NCI-H128 (cell line): ENCODE data around the gene GPR21.

Experiments
- DNase-seq: peaks from one replicate; lab custom pipeline; 2025; ENCODE audit not compliant: unreplicated experiment; lab: John Stamatoyannopoulos, UW

Gene GPR21

GRCh38 chr9:123031963-123032362, 1.5 kb upstream of the GPR21 start:
- no peak for DNase-seq

DNA sequence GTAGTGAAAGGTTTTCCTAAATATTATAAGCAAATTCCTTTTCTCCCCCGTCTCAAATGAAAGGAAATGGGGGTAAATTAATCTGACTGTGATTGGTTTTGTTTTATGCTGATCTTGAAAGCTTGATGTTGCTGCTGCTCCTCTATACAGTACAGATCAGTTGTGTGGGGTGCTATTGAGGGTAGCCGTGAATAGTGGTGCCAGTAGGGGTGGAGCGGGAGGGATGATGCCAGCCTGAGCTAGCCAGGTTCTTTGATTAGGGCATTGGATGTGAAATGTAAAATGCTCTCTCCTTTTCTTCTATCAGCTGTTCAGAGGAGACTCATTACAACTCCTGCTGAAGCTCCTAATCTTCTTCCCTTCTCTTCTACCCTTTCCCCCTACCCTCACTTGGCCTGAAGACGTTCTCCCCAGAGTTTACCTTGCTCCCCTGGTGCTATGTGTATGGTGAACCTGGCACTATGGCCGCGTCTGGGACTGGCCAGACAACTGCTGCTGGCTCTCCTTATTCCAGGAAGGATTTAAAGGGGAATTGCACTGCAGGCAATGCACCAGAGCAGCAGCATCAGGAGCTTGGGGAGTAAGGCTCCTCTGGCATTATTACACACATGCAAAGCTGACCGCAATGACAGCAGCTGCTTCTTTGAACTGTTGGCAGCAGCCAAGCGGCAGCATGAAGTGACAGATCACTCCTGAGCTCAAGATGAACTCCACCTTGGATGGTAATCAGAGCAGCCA, 566 bp downstream of the GPR21 start:
- DNase-seq = no peak

DNA sequence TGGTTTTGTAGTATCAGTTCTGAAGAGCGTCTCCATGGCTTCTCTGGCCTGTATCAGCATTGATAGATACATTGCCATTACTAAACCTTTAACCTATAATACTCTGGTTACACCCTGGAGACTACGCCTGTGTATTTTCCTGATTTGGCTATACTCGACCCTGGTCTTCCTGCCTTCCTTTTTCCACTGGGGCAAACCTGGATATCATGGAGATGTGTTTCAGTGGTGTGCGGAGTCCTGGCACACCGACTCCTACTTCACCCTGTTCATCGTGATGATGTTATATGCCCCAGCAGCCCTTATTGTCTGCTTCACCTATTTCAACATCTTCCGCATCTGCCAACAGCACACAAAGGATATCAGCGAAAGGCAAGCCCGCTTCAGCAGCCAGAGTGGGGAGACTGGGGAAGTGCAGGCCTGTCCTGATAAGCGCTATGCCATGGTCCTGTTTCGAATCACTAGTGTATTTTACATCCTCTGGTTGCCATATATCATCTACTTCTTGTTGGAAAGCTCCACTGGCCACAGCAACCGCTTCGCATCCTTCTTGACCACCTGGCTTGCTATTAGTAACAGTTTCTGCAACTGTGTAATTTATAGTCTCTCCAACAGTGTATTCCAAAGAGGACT, 1.5 kb downstream of the GPR21 start:
- DNase-seq = no peak

GRCh38 chr9:123035791-123036190, 2.3 kb downstream of the GPR21 start:
- no peak for DNase-seq

DNA sequence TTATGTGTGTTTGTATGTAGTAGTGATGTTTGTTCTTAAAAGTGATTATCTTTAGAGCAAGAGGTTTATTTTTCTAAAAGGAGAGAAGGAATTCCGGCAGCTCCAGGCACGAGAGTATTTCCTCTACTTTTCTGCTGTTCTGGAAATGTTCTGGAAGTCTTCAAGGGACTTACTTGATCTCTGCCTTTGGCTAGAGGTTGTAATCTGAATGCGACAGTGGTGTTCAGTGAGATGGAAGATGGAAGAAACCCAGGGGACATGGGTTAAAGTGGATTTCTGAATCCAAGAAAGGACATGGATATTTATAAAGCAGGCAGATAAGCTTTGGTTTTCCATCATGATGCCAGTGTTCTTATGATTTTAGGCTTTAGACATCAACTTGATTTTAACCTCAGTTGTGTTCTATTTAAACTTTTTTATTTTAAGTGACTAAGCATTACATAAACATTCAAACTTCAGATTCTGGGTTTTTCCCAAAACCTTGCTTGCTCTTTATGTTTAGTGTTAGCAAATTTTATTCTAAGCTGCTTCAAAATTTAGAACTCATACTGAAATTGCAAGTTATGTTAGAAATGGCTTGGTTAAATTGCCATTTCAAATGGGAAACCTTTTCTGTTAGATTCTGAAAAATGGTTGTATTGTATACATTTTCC, 3.6 kb downstream of the GPR21 start:
- DNase-seq = no peak

- no peak for DNase-seq
These were observed 6.3 kb downstream of the GPR21 start for GRCh38 chr9:123039617-123040219.

DNA sequence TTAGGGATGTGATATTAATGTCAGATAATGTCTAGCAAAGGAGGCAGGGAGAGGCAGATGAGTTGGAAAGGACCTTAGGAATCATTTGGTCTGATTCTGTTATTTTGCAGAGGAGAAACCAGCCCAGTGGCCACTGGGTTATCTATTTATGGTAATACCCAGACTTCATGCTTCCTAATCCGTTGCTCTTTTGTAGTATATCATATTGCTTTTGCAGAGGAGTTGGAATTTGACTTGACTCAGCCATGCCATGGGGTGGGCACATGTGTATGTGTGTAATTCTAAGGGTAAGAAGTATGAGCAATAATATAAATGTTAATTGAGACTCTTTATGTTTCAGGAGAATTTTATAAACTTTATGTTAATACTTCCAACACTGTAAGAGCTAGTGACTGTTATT, 7.3 kb downstream of the GPR21 start:
- DNase-seq = no peak

DNA sequence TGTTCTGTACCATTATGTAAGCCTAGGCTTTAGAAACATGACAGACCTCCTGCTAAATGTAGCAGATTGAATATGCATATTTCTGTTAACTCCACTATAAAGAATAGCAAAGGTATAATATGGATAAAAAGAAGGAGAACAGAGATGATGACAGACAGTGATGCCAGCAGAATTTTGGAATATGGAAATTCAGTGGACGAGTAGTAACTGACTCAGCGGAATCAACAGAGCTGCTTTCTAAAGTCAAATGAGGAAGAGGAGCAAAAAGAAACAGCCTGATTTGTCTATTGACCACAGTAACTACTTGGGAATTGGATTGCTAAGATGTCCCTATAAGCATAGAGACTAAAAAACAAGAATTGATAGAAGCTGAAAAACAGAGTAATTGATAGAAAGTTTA, 8.0 kb downstream of the GPR21 start:
- DNase-seq = no peak

DNA sequence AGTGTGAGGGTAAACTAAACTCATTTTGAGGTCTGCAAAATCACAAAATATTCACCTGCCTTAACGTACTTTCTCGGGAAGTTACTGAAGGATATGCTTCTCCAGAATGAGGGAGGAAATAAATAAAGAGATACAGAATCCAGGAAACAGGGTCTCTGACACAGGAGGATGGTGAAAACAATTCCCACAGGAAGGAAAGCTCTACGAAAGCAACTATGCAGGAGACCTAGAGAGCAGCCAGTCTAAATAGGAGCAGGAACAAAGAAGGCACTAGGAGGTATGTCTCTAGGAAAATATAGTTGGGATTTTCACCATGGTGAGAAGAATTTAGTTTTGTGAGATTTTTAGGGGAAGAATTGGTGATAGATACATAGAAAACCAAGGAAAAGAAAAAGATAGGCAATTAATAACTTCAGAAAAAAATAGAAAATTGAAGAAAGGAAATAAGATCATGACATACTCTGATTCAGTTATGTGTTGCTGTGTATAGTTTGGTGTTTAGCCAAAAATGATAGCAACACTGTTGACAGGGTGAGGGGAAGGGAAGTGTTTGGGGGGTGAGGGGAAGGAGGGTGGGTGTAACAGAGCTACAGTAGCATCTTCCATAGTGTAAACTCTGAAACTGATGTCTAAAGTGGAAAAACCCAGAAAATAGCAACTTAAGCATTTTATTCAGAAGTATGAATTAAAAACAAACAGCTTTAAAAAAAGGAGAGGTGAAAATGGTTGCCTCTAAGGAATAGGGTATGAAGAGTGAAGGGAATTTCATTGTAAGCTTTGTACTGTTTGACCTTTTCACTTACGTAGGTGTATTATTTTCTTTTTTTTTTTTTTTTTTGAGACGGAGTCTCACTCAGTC, 9.8 kb downstream of the GPR21 start:
- no peak for DNase-seq

DNA sequence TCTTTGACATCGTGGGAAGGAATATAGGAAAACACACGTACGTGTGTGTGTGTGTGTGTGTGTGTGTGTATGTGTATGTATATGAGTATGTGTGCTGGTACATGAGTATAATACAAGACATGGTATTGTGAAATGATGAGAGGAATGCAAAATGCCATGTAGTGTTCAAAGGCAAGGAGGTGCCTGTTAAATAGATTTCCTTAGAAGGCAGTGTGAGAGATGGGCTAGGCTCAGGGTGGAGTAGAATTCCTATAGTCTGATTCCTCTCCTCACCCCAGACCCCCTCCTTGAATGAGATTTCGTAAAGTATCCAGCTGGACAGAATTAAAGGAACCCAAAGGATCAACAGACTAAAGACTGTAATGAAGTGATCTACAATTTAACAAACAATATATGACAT, 11.1 kb downstream of the GPR21 start:
- DNase-seq = no peak

GRCh38 chr9:123046406-123047195, 13.1 kb downstream of the GPR21 start:
- DNase-seq = no peak

GRCh38 chr9:123048748-123049147, 15.3 kb downstream of the GPR21 start:
- no peak for DNase-seq

DNA sequence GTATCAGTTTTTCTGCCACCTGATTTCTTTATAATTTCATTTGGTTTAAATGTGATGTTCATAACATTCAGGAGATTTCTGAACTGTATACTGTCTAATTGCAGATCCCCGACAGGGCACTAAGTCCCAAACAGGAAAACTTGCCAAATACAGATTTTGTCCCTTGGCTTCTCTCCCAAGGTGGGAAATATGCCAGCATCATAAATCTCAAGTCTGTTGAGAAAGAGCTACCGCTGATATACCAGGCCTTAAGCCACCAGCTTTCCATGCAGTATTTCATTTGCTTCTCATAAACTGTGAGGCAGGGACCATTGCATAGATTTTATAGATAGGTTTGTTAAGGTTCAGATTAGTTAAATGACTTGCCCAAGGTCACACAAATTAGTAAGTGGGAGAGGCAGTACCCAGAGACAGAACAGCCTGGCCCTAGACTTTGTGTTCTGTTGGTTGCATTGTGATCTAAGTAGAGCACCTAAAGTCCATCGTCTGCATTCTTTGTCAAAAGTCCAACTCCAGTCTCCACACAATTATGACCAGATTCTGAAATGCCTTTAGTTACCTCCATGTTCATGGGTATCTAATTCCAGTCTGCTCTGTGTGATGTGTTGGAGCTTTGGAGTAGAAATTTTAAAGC, 16.2 kb downstream of the GPR21 start:
- DNase-seq = no peak

- DNase-seq = no peak
These were observed 19.6 kb downstream of the GPR21 start for GRCh38 chr9:123053046-123053445.

- DNase-seq = no peak
These were observed 20.2 kb downstream of the GPR21 start for GRCh38 chr9:123053711-123054110.

DNA sequence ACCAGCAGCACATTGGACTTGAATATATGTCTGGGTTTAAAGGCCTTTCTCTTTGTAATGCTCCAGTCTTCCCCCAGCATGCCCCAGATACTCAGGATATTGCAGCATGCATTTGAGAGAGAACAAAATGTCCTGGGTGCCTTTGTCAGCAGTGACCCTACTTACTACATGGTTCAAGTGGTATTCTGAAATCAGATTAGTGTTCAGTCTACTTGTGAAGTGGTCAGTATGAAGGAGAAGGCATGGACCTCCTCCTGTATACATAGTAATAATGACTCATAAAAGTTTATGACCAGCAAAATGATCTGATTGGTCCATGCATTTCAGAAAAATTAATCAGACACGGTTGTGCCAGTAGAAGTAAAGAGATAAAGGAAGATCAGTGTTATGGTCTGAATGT, 25.4 kb downstream of the GPR21 start:
- DNase-seq = no peak

DNA sequence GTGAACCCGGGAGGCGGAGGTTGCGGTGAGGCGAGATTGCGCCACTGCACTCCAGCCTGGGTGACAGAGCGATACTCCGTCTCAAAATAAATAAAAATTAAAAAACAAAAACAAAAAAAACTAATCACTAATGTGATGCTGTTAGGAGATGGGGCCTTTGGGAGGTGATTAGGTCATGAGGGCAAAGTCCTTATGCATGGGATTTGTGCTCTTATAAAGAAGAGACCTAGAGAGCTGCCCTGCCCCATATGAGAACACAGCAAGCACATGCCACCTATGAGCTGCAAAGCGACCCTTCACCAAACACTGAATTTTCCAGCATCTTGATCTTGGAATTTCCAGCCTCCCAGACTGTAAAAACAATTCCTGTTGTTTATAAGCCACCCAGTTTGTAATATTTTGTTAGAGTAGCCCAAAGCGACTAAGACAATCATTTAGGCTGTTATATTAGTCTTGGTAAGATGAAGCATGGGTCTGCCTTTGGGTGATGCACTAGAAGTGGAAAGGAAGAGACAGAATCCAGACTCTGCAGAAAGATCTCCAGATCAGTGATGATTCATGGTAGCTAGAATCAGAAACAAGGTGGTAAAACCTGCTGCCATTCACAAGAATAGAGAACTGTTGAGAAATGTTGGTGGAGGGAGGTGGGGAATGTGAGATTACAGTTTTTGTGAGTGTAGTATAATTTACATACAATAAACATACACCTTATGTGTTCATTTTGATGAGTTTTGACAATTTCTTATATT, 26.2 kb downstream of the GPR21 start:
- no peak for DNase-seq

GRCh38 chr9:123061216-123061615, 27.7 kb downstream of the GPR21 start:
- DNase-seq = no peak
